H1 (cell line): ENCODE measurements around the gene TMEM258. TPM values are rescaled to one million over a fixed set of nuclear protein-coding genes. Genes with fewer than 3 reads are reported as not detected.

Experiments used
- CTCF ChIA-PET: fragments of 300-600 bp; sonication (Branson Sonifier 250); formaldehyde crosslinking; loops from one replicate; lab custom pipeline; 2021; ENCODE audit not compliant: partially characterized antibody; lab: Charles Lee
- POLR2A ChIA-PET: fragments of 300-600 bp; sonication (Branson Sonifier 250); formaldehyde crosslinking; loops from one replicate; lab custom pipeline; 2021; ENCODE audit warnings: inconsistent platforms; ENCODE audit not compliant: partially characterized antibody; lab: Charles Lee
- DNase-seq, 2 experiments: peaks; one replicate each; pipeline versions ENCODE4 v3.0.0 to v3.0.0-alpha.2; 2010 to 2022; ENCODE audit warnings: low spot score in 2 of 2, low read depth in 1 of 2, mixed read lengths in 1 of 2
- FAIRE-seq: peaks from 2 replicates; lab custom pipeline; 2011; peaks lifted over from hg19 to GRCh38; lab: Jason Lieb, UNC
- H2AFZ ChIP-seq: 2 replicates; pipeline ENCODE4 v1.8.1; 2012; ENCODE audit warnings: low read length, inconsistent platforms
- H2AK5ac ChIP-seq: 2 replicates; pipeline ENCODE4 v1.6.1; 2013; ENCODE audit warnings: low read depth, low read length
- H2BK120ac ChIP-seq: replicated peaks from 2 replicates; pipeline ENCODE3; 2013; ENCODE audit warnings: low read depth, low read length, inconsistent platforms
- H2BK12ac ChIP-seq: 2 replicates; pipeline ENCODE4 v1.6.1; 2013; ENCODE audit warnings: low read depth, low read length
- H2BK15ac ChIP-seq: 2 replicates; pipeline ENCODE4 v1.6.1; 2013; ENCODE audit warnings: low read length
- H2BK20ac ChIP-seq: 2 replicates; pipeline ENCODE4 v1.6.1; 2013; ENCODE audit warnings: low read length
- H2BK5ac ChIP-seq: 2 replicates; pipeline ENCODE4 v1.6.1; 2013; ENCODE audit warnings: low read depth, low read length
- H3K14ac ChIP-seq: 2 replicates; pipeline ENCODE4 v1.6.1; 2013; ENCODE audit warnings: inconsistent platforms; ENCODE audit not compliant: insufficient read length
- H3K18ac ChIP-seq: 2 replicates; pipeline ENCODE4 v1.6.1; 2013; ENCODE audit warnings: low read length; ENCODE audit errors: extremely low read depth
- H3K23ac ChIP-seq: 2 replicates; pipeline ENCODE4 v1.6.1; 2013; ENCODE audit warnings: inconsistent platforms; ENCODE audit not compliant: insufficient read length
- H3K23me2 ChIP-seq: 2 replicates; pipeline ENCODE4 v1.6.1; 2013; ENCODE audit warnings: low read depth, low read length
- H3K27ac ChIP-seq: 2 replicates; pipeline ENCODE4 v1.6.1; 2011; ENCODE audit warnings: low read depth, low read length, inconsistent platforms
- H3K27me3 ChIP-seq, 4 experiments: replicated peaks in 1 of 4; 1 replicate in 1 of 4; 2 replicates in 3 of 4; pipeline versions ENCODE4 v1.6.1 to v1.8.1; 2011 to 2013; ENCODE audit warnings: low read length in 3 of 4, mild to moderate bottlenecking in 3 of 4, inconsistent platforms in 2 of 4, mixed read lengths in 2 of 4, moderate library complexity in 1 of 4; ENCODE audit not compliant: control insufficient read depth in 3 of 4, insufficient read depth in 3 of 4; ENCODE audit errors: extremely low read depth in 1 of 4
- H3K36me3 ChIP-seq, 4 experiments: 2 replicates each; pipeline versions ENCODE4 v1.6.1 to v1.8.1; 2011 to 2013; ENCODE audit warnings: mild to moderate bottlenecking in 4 of 4, low read length in 3 of 4, moderate library complexity in 2 of 4, control low read depth in 1 of 4, inconsistent platforms in 1 of 4; ENCODE audit not compliant: insufficient read depth in 4 of 4, control insufficient read depth in 2 of 4
- H3K4ac ChIP-seq: replicated peaks from 2 replicates; pipeline ENCODE3; 2013; ENCODE audit warnings: low read length, low read depth, mixed read lengths, inconsistent platforms; ENCODE audit not compliant: insufficient read length
- H3K4me1 ChIP-seq, 4 experiments: replicated peaks in 1 of 4; 1 replicate in 1 of 4; 2 replicates in 3 of 4; pipeline versions ENCODE4 v1.6.1 to v1.8.1; 2011 to 2013; ENCODE audit warnings: low read length in 3 of 4, inconsistent platforms in 2 of 4, mixed read lengths in 1 of 4; ENCODE audit not compliant: insufficient read depth in 4 of 4, control insufficient read depth in 3 of 4
- H3K4me2 ChIP-seq, 2 experiments: 2 replicates each; pipeline versions ENCODE4 v1.6.1 to v1.8.1; 2011 to 2013; ENCODE audit warnings: low read depth in 2 of 2, low read length in 2 of 2, control low read depth in 1 of 2, inconsistent platforms in 1 of 2, mild to moderate bottlenecking in 1 of 2; ENCODE audit not compliant: insufficient read depth in 1 of 2
- H3K4me3 ChIP-seq, 4 experiments: fragments of 200-600, 300-600 bp in 1 of 4; sonication (generic), shearing (Covaris generic), sonication (Bioruptor Twin) in 1 of 4; 2 replicates each; pipeline versions ENCODE4 v1.5.1 to v1.8.1; 2011 to 2016; ENCODE audit warnings: low read length in 4 of 4, low read depth in 3 of 4, control low read depth in 2 of 4, inconsistent platforms in 2 of 4, mild to moderate bottlenecking in 2 of 4, mixed read lengths in 1 of 4, moderate library complexity in 1 of 4; ENCODE audit not compliant: insufficient read depth in 2 of 4; ENCODE audit errors: extremely low read depth in 1 of 4
- H3K56ac ChIP-seq: replicated peaks from 2 replicates; pipeline ENCODE3; 2013; ENCODE audit warnings: low read depth, mild to moderate bottlenecking, mixed read lengths, low read length, inconsistent platforms; ENCODE audit not compliant: insufficient read length
- H3K79me1 ChIP-seq: 2 replicates; pipeline ENCODE4 v1.6.1; 2013; ENCODE audit warnings: low read depth, low read length, control low read depth
- H3K79me2 ChIP-seq, 2 experiments: 2 replicates each; pipeline versions ENCODE4 v1.6.1 to v1.8.1; 2012 to 2013; ENCODE audit warnings: low read length in 2 of 2, mild to moderate bottlenecking in 2 of 2, inconsistent platforms in 1 of 2; ENCODE audit not compliant: insufficient read depth in 2 of 2, control insufficient read depth in 1 of 2
- H3K9ac ChIP-seq, 4 experiments: replicated peaks in 1 of 4; 1 replicate in 1 of 4; 2 replicates in 3 of 4; pipeline versions ENCODE4 v1.6.1 to v1.8.1; 2011 to 2013; ENCODE audit warnings: low read depth in 3 of 4, low read length in 3 of 4, control low read depth in 2 of 4, mild to moderate bottlenecking in 2 of 4, moderate library complexity in 2 of 4, inconsistent platforms in 1 of 4; ENCODE audit errors: extremely low read depth in 1 of 4
- H3K9me3 ChIP-seq, 2 experiments: 2 replicates each; pipeline versions ENCODE4 v1.6.1 to v1.8.1; 2012 to 2013; ENCODE audit warnings: mild to moderate bottlenecking in 2 of 2, moderate library complexity in 2 of 2, control low read depth in 1 of 2, inconsistent platforms in 1 of 2, low read depth in 1 of 2, low read length in 1 of 2, mixed read lengths in 1 of 2; ENCODE audit not compliant: insufficient read depth in 2 of 2
- H4K20me1 ChIP-seq, 2 experiments: replicated peaks in 1 of 2; 2 replicates each; pipeline versions ENCODE3 to v1.8.1; 2011 to 2013; ENCODE audit warnings: inconsistent platforms in 2 of 2, low read length in 2 of 2, mild to moderate bottlenecking in 1 of 2; ENCODE audit not compliant: insufficient read depth in 2 of 2, control insufficient read depth in 1 of 2
- H4K5ac ChIP-seq: 2 replicates; pipeline ENCODE4 v1.6.1; 2013; ENCODE audit warnings: low read length, low read depth, mixed read lengths, inconsistent platforms; ENCODE audit not compliant: insufficient read length
- H4K8ac ChIP-seq: 2 replicates; pipeline ENCODE4 v1.8.0; 2013; ENCODE audit warnings: mild to moderate bottlenecking, moderate library complexity, low read length, inconsistent platforms; ENCODE audit not compliant: insufficient read depth; ENCODE audit errors: extremely low read depth
- H4K91ac ChIP-seq: replicated peaks from 2 replicates; pipeline ENCODE3; 2013; ENCODE audit warnings: low read length, mixed read lengths, inconsistent platforms; ENCODE audit not compliant: insufficient read length
- CREB1 ChIP-seq: IDR thresholded peaks from 2 replicates; pipeline ENCODE4 v1.6.1; 2012; ENCODE audit warnings: inconsistent platforms
- JUND ChIP-seq: IDR thresholded peaks from 2 replicates; pipeline ENCODE4 v1.6.1; 2011; ENCODE audit warnings: mild to moderate bottlenecking, improper control_type of control experiment, low read length
- POLR2A ChIP-seq, 2 experiments: IDR thresholded peaks; 1 replicate in 1 of 2; 2 replicates in 1 of 2; pipeline ENCODE4 v1.6.1; 2011; ENCODE audit warnings: low read depth in 2 of 2, low read length in 2 of 2, mild to moderate bottlenecking in 2 of 2; ENCODE audit errors: control extremely low read depth in 1 of 2
- POLR2AphosphoS5 ChIP-seq: IDR thresholded peaks from 2 replicates; pipeline ENCODE4 v1.6.1; 2011; ENCODE audit warnings: low read depth, low read length
- SIN3A ChIP-seq, 2 experiments: IDR thresholded peaks in 1 of 2; conservative IDR thresholded peaks in 1 of 2; 2 replicates each; pipeline ENCODE4 v1.6.1; 2011 to 2012; ENCODE audit warnings: low read length in 2 of 2, improper control_type of control experiment in 1 of 2, low read depth in 1 of 2, mild to moderate bottlenecking in 1 of 2
- SUZ12 ChIP-seq: fragments of 200-600 bp; sonication (generic); IDR thresholded peaks from 2 replicates; pipeline ENCODE4 v1.6.1; 2012; ENCODE audit warnings: mild to moderate bottlenecking, inconsistent platforms, low read length, moderate library complexity, mixed read lengths
- TCF12 ChIP-seq: IDR thresholded peaks from 2 replicates; pipeline ENCODE4 v1.6.1; 2011; ENCODE audit warnings: low read depth, mild to moderate bottlenecking, low read length
- WGBS, 2 experiments: shearing (Covaris generic) in 1 of 2; methylation state at CpG; one replicate each; pipeline versions ENCODE4 v1.1.6 to v1.1.7; 2013 to 2015; ENCODE audit warnings: low lambda C conversion rate in 2 of 2, mixed read lengths in 2 of 2, inconsistent platforms in 1 of 2, low coverage in 1 of 2, missing lambda C conversion rate in 1 of 2; ENCODE audit not compliant: insufficient replicate concordance in 2 of 2, insufficient coverage in 1 of 2, insufficient read length in 1 of 2; ENCODE audit errors: extremely low coverage in 1 of 2, missing lambda C conversion rate in 1 of 2; 5-methylcytosine and 5-hydroxymethylcytosine counted together
- polyA plus RNA-seq, 7 experiments: library from polyadenylated mRNA; depleted of rRNA in 3 of 7; stranded (reverse) in 5 of 7; unstranded in 2 of 7; fragments of >200 nt in 5 of 7; fragments of 200-250 nt in 2 of 7; gene quantifications; 1 replicate in 5 of 7; 2 replicates in 1 of 7; 4 replicates in 1 of 7; pipeline versions ENCODE4 v1.2.1 to v1.2.3, GENCODE V29; 2011 to 2013; ENCODE audit warnings: missing spikeins in 2 of 7, mixed read lengths in 2 of 7
- total RNA-seq: library from RNA; stranded (reverse); fragmentation: NEBNext Ultra II Directional; extraction: Animal tissue kit (Norgen Biotek cat#: 25700); gene quantifications from 2 replicates; pipeline ENCODE4 v1.2.1, GENCODE V29; 2021
- TF ChIP-seq, protein P1 (sequence below): IDR thresholded peaks from 2 replicates; pipeline ENCODE4 v1.6.1; 2012; ENCODE audit warnings: inconsistent platforms
- TF ChIP-seq, protein P2 (sequence below), 3 experiments: IDR thresholded peaks; 1 replicate in 2 of 3; 2 replicates in 1 of 3; pipeline versions ENCODE4 v1.5.1 to v1.6.1; 2011; ENCODE audit warnings: low read length in 3 of 3, mild to moderate bottlenecking in 3 of 3, inconsistent platforms in 2 of 3, low read depth in 1 of 3, moderate library complexity in 1 of 3; ENCODE audit not compliant: insufficient read depth in 1 of 3; ENCODE audit errors: control extremely low read depth in 1 of 3

Gene TMEM258
- total and polyA plus RNA-seq, 2 of the 8 experiments (the other 6 are each of a cell fraction or from before 2014, with no cell fraction given), result 186 to 759 TPM

DNA sequence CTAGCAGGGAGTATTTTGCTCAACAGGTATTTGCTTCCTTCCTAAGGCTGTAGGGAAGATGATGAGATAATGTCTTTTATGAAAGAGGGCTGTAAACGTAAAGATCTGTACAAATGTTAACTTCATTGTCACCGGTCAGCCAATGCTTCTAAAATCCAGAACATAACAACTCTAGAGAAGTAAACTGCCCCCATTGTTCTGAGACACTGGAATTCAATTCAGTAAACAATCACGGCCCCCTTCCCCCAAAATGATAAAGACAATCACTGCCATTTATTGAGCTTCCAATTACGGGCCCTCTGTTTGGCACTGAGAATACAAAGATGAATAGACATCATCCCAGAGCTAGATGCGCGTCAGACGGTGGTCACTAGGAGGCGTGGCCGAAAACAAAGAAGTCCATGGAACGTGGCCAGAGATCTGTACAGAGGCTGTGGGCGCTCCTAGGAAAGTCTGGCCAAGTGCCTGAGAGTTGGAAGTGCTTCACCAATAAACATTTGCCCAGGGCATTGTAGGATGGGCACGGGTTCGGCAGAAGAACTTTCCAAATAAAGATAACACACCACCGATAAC, 576 bp downstream of the TMEM258 start:
- 16% methylated on average over 14 of the region's 14 CpGs; no CpG with 5 or more reads in 1 of the 2 experiments for WGBS, 2 experiments
- H3K79me1 ChIP-seq, result no peaks in the 10 kb centered on the region; the same call in 1 of the 2 replicates
- DNase-seq, result no peak
- peaks cover 10 to 11% of the 10 kb centered on the region in 2 experiments for H4K20me1 ChIP-seq
- no peak overlapping the region for H3K18ac ChIP-seq
- H4K91ac ChIP-seq, result no peak overlapping the region
- peaks cover 8 to 48% of the 10 kb centered on the region in 2 experiments for H3K79me2 ChIP-seq
- peak overlapping the region; percentile 86 to 99 (median 98) for H3K4me3 ChIP-seq
- H3K14ac ChIP-seq, result no peak overlapping the region
- TF ChIP-seq SIN3A (conservative IDR thresholded peaks at IDR 0.05 in 1 of 2, IDR thresholded peaks at IDR 0.05 in 1 of 2; ENCODE audit: low read depth in 1 of 2, low read length in 2 of 2) (0 out of 4 replicates have a peak, but pooled peaks of 1 of the 2 experiments have one; percentile 16), TCF12 (no peak), SUZ12 (no peak), POLR2A (IDR thresholded peaks at IDR 0.05; ENCODE audit: control extremely low read depth in 1 of 2, low read depth in 2 of 2, low read length in 2 of 2) (peak; percentile 64 to 73), CREB1 (peak; percentile 72), JUND (0 out of 2 replicates have a peak, but pooled peaks have one; percentile 40), POLR2AphosphoS5 (peak; percentile 68)
- TF ChIP-seq, protein P1, sequence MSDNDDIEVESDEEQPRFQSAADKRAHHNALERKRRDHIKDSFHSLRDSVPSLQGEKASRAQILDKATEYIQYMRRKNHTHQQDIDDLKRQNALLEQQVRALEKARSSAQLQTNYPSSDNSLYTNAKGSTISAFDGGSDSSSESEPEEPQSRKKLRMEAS, result peak; percentile 47; the same call in 1 of the 2 replicates
- TF ChIP-seq, protein P2, sequence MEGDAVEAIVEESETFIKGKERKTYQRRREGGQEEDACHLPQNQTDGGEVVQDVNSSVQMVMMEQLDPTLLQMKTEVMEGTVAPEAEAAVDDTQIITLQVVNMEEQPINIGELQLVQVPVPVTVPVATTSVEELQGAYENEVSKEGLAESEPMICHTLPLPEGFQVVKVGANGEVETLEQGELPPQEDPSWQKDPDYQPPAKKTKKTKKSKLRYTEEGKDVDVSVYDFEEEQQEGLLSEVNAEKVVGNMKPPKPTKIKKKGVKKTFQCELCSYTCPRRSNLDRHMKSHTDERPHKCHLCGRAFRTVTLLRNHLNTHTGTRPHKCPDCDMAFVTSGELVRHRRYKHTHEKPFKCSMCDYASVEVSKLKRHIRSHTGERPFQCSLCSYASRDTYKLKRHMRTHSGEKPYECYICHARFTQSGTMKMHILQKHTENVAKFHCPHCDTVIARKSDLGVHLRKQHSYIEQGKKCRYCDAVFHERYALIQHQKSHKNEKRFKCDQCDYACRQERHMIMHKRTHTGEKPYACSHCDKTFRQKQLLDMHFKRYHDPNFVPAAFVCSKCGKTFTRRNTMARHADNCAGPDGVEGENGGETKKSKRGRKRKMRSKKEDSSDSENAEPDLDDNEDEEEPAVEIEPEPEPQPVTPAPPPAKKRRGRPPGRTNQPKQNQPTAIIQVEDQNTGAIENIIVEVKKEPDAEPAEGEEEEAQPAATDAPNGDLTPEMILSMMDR (IDR thresholded peaks at IDR 0.05; ENCODE audit: control extremely low read depth in 1 of 3, insufficient read depth in 1 of 3, low read depth in 1 of 3, low read length in 3 of 3), result peak in 2 of 3 experiments; percentile 6 to 9; a peak in 2 of 4 replicates
- H2BK5ac ChIP-seq, result peak overlapping the region; percentile 100
- no peak for FAIRE-seq
- H2AK5ac ChIP-seq, result no peak overlapping the region
- H3K4me2 ChIP-seq, result peak overlapping the region; percentile 68 to 93
- no peak overlapping the region for H2BK120ac ChIP-seq
- peak overlapping the region; percentile 0; the same call in 1 of the 2 replicates for H2AFZ ChIP-seq
- peaks cover 22 to 47% (median 38%) of the 10 kb centered on the region in 4 experiments; a peak in 7 of 8 replicates for H3K36me3 ChIP-seq
- peak overlapping the region; percentile 10 for H3K4ac ChIP-seq
- peak overlapping the region; percentile 90 to 100 (median 99) for H3K9ac ChIP-seq
- no peaks in the 10 kb centered on the region for H3K9me3 ChIP-seq
- peak overlapping the region; percentile 98; the same call in 1 of the 2 replicates for H4K8ac ChIP-seq
- H3K23ac ChIP-seq, result no peak overlapping the region
- H2BK15ac ChIP-seq, result no peak overlapping the region
- CTCF ChIA-PET, result interaction anchor here (1.0 to 10.5 kb wide), 9 partner anchors 11 to 58 kb away, joined by 3 to 168 read pairs (median 8); no protein-coding TSS in a partner anchor
- peaks cover 2% of the 10 kb centered on the region; the same call in 1 of the 2 replicates for H3K23me2 ChIP-seq
- peak overlapping the region; percentile 62 for H3K56ac ChIP-seq
- peak overlapping the region; percentile 94 for H4K5ac ChIP-seq
- H2BK12ac ChIP-seq, result no peak overlapping the region; the same call in 1 of the 2 replicates
- no peaks in the 10 kb centered on the region for H3K27me3 ChIP-seq
- no peak overlapping the region for H2BK20ac ChIP-seq
- POLR2A ChIA-PET, result interaction anchor here (0.7 to 20.9 kb wide), 21 partner anchors 11 to 333 kb away, joined by 3 to 354 read pairs (median 6); partner anchors contain the start of genes FADS1, FADS2, FTH1 and MYRF
- peaks cover 0 to 2% (median 0%) of the 10 kb centered on the region in 4 experiments; a peak in 1 of 7 replicates for H3K4me1 ChIP-seq
- peak overlapping the region; percentile 100 for H3K27ac ChIP-seq
